OCI-LY1 (cell line): Measurements from ENCODE around the gene PNPLA3.

ENCODE experiments used
- H2AFZ ChIP-seq: fragments of 200-600 bp; sonication (generic), shearing (Covaris generic); 2 replicates; pipeline ENCODE4 v1.6.0; 2014; ENCODE audit warnings: antibody characterized with exemption, mild to moderate bottlenecking, low read length
- H3F3A ChIP-seq: fragments of 200-600 bp; sonication (generic), shearing (Covaris generic); 2 replicates; pipeline ENCODE4 v1.6.0; 2014; ENCODE audit warnings: mild to moderate bottlenecking, antibody characterized with exemption, low read length, moderate library complexity; ENCODE audit not compliant: insufficient read depth
- H3K27ac ChIP-seq: fragments of 200-600 bp; sonication (generic); 2 replicates; pipeline ENCODE4 v1.5.1; 2014; ENCODE audit warnings: low read length, mixed run types, mild to moderate bottlenecking, low read depth; ENCODE audit not compliant: poor library complexity, severe bottlenecking
- H3K27me3 ChIP-seq: fragments of 200-600 bp; sonication (generic); 2 replicates; pipeline ENCODE4 v1.6.0; 2014; ENCODE audit warnings: antibody characterized with exemption, mild to moderate bottlenecking, low read length, moderate library complexity; ENCODE audit not compliant: insufficient read depth
- H3K36me3 ChIP-seq: fragments of 200-600 bp; sonication (generic); 2 replicates; pipeline ENCODE4 v1.6.1; 2014; ENCODE audit warnings: mild to moderate bottlenecking, antibody characterized with exemption, low read length, moderate library complexity, mixed read lengths; ENCODE audit not compliant: insufficient read depth
- H3K4me1 ChIP-seq: fragments of 200-600 bp; sonication (generic); 2 replicates; pipeline ENCODE4 v1.5.1; 2014; ENCODE audit warnings: mild to moderate bottlenecking, low read length, moderate library complexity; ENCODE audit not compliant: insufficient read depth, severe bottlenecking
- H3K4me2 ChIP-seq: fragments of 200-600 bp; sonication (generic), shearing (Covaris generic); 2 replicates; pipeline ENCODE4 v1.6.1; 2014; ENCODE audit warnings: low read length
- H3K4me3 ChIP-seq: fragments of 200-600 bp; sonication (generic); 2 replicates; pipeline ENCODE4 v1.5.1; 2014; ENCODE audit warnings: low read length, low read depth, mild to moderate bottlenecking, mixed read lengths; ENCODE audit not compliant: poor library complexity, severe bottlenecking
- H3K79me2 ChIP-seq: fragments of 200-600 bp; shearing (Covaris generic); 2 replicates; pipeline ENCODE4 v1.6.1; 2016; ENCODE audit warnings: mixed run types, low read length, mixed read lengths; ENCODE audit not compliant: insufficient read depth
- H3K9ac ChIP-seq: fragments of 200-600 bp; sonication (generic), shearing (Covaris generic); 2 replicates; pipeline ENCODE4 v1.6.1; 2014; ENCODE audit warnings: mild to moderate bottlenecking, low read length, mixed read lengths
- H3K9me2 ChIP-seq: fragments of 200-600 bp; sonication (generic), shearing (Covaris generic); 2 replicates; pipeline ENCODE4 v1.6.1; 2014; ENCODE audit warnings: low read depth, mild to moderate bottlenecking, low read length, mixed read lengths
- H3K9me3 ChIP-seq: fragments of 200-600 bp; shearing (Covaris generic); 2 replicates; pipeline ENCODE4 v1.6.1; 2014; ENCODE audit warnings: low read length, mixed read lengths
- H4K20me1 ChIP-seq: fragments of 200-600 bp; sonication (generic), shearing (Covaris generic); 2 replicates; pipeline ENCODE4 v1.6.0; 2016; ENCODE audit warnings: mild to moderate bottlenecking, low read length; ENCODE audit not compliant: insufficient read depth
- EZH2 ChIP-seq: fragments of 200-600 bp; sonication (generic), shearing (Covaris generic); IDR thresholded peaks from 2 replicates; pipeline ENCODE4 v1.8.0; 2017; ENCODE audit warnings: borderline replicate concordance, mixed run types, mild to moderate bottlenecking, antibody characterized with exemption, low read length, moderate library complexity, mixed read lengths
- TF ChIP-seq, protein P1 (sequence below): fragments of 200-600 bp; sonication (generic), shearing (Covaris generic); IDR thresholded peaks from 2 replicates; pipeline ENCODE4 v1.5.1; 2017; ENCODE audit warnings: mild to moderate bottlenecking, antibody characterized with exemption, low read length, moderate library complexity, mixed read lengths

The PNPLA3 gene

DNA sequence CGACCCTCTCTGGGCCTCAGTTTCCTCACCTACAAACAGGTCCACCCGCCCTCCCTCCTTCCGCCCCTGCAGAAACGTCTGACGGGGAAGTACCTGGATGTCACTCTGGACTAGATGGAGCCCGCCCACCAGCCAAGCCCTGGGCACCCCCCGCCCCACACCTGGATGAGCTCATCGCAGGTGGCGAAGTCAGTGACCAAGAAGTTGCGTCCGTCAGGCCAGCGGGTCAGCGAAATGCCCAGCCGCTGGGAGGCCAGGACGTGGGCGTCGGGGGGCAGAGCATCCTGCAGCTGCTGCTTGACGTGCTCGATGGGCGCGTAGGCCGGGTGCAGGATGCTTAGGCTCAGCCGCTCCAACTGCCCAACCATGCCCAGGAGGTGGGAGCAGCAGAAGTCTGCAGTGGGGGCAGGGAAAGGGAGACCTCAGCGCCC lies 32.7 kb upstream of the PNPLA3 start:
- Histone ChIP-seq H3K4me3 (no peak overlapping the region), H3K9me3 (no peaks in the 10 kb centered on the region), H3K36me3 (no peaks in the 10 kb centered on the region), H3K27me3 (peaks cover 11% of the 10 kb centered on the region; the same call in 1 of the 2 replicates), H2AFZ (no peak overlapping the region), H3K4me1 (no peaks in the 10 kb centered on the region), H3K79me2 (no peaks in the 10 kb centered on the region), H3K4me2 (no peak overlapping the region), H3K27ac (no peak overlapping the region), H3F3A (no peaks in the 10 kb centered on the region), H3K9ac (no peak overlapping the region), H3K9me2 (no peaks in the 10 kb centered on the region), H4K20me1 (no peaks in the 10 kb centered on the region)
- TF ChIP-seq EZH2: no peak
- TF ChIP-seq, protein P1, sequence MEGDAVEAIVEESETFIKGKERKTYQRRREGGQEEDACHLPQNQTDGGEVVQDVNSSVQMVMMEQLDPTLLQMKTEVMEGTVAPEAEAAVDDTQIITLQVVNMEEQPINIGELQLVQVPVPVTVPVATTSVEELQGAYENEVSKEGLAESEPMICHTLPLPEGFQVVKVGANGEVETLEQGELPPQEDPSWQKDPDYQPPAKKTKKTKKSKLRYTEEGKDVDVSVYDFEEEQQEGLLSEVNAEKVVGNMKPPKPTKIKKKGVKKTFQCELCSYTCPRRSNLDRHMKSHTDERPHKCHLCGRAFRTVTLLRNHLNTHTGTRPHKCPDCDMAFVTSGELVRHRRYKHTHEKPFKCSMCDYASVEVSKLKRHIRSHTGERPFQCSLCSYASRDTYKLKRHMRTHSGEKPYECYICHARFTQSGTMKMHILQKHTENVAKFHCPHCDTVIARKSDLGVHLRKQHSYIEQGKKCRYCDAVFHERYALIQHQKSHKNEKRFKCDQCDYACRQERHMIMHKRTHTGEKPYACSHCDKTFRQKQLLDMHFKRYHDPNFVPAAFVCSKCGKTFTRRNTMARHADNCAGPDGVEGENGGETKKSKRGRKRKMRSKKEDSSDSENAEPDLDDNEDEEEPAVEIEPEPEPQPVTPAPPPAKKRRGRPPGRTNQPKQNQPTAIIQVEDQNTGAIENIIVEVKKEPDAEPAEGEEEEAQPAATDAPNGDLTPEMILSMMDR: no peak

DNA sequence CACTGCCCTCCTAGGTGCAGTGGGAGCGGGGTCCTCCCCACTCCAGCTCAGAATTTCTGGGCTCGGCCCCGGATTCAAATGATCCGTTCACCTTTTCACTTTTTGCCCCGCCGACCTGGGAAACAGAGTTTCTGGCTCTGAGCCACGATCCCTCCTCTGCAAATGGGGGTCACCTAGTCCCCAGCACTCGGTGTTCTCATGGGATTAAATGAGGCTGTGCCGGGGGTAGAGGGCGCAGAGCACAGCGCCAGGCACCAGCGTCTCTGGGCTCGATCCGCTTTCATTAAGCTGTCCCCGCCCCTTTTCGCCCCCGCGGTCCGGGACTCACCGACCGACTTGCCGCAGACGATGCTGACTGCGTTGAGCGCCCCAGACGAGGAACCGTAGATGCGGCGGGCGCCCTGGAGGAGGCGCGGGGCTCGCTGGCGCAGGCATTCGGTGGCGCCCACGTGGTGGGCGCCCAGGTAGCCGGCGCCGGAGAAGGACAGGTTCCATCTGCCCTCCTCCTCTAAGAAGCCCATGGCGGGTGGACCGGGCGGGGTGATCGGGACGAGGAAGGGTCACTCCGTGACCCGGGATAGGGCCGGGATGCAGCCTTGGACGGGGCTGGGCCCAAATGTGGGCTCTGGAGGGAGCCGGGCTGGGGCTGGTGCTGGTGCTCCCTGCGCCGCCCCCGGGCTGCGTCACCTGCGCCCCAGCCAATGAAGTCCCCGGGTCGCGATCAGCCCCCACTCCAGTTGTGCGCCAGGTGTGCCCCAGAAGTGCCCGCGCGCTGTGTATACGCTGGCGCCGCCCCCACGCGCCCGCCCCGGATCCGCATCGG lies 32.0 kb upstream of the PNPLA3 start, which contains the start of gene PNPLA5:
Gene PNPLA5 (minus strand): TSS at position 654 of the 823 bp plus-strand sequence. CDS start 133 bp downstream, at position 521.
- H3K36me3 ChIP-seq: no peaks in the 10 kb centered on the region
- no peak within 1 kb of the TSS for H3K27ac ChIP-seq
- no peaks in the 10 kb centered on the region for H4K20me1 ChIP-seq
- H3K9ac ChIP-seq: no peak within 1 kb of the TSS
- TF ChIP-seq, protein P1: no peak
- TF ChIP-seq EZH2: no peak
- no peak within 1 kb of the TSS for H3K4me3 ChIP-seq
- no peaks in the 10 kb centered on the region for H3K9me3 ChIP-seq
- H2AFZ ChIP-seq: no peak within 1 kb of the TSS
- H3K9me2 ChIP-seq: no peaks in the 10 kb centered on the region
- H3K4me1 ChIP-seq: no peaks in the 10 kb centered on the region
- H3K4me2 ChIP-seq: no peak within 1 kb of the TSS
- peaks cover 11% of the 10 kb centered on the region; the same call in 1 of the 2 replicates for H3K27me3 ChIP-seq
- no peaks in the 10 kb centered on the region for H3F3A ChIP-seq
- no peaks in the 10 kb centered on the region for H3K79me2 ChIP-seq

DNA sequence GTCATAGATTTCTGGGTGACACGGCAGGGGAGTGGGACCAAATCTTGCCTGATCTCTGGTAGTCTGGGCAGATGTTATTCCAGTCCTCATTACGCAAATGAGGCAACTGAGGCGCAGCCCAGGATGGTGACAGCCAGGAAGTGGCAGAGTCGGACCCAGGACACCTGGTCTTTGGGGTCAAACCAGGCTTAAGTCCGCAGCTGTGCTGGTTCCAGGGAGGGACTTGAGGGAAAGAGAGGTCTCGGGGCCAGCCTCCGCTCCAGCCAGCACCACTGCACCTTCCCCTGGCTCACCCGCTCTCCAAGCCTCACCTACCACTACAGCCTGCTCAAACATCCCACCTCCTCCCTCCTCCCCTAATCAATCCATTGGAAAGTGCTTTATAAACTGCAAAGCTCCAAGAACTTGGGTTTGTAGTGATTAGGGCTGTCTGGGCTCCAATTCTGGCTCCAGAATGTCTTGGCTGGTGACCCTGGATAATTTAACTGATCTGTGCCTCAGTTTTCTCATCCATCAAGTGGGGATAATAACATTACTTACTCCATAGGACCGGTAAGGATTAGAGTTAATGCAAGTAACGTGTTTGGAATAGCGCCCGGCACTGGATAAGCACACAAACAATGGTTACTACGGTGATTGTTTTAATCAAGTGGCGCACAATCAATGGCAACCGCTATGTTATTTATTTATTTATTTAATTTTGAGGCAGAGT lies 31.3 kb upstream of the PNPLA3 start:
- Histone ChIP-seq H3K27me3 (peaks cover 11% of the 10 kb centered on the region; the same call in 1 of the 2 replicates), H3K4me1 (no peaks in the 10 kb centered on the region), H2AFZ (no peak overlapping the region), H3F3A (no peaks in the 10 kb centered on the region), H3K4me2 (no peak overlapping the region), H3K9me2 (no peaks in the 10 kb centered on the region), H3K9me3 (no peaks in the 10 kb centered on the region), H3K4me3 (no peak overlapping the region), H3K36me3 (no peaks in the 10 kb centered on the region), H3K9ac (no peak overlapping the region), H3K79me2 (no peaks in the 10 kb centered on the region), H4K20me1 (no peaks in the 10 kb centered on the region), H3K27ac (no peak overlapping the region)
- TF ChIP-seq, protein P1: no peak
- TF ChIP-seq EZH2: no peak
